ENCODE results near the gene KCNMB2.

The KCNMB2 gene

GRCh38 chr3:178806651-178807050, 270.4 kb downstream of the KCNMB2 start:
- Histone ChIP-seq H3K27me3 (ENCODE audit: low read depth, low read length) (no peaks in the 10 kb centered on the region), H3K79me2 (ENCODE audit: low read length) (no peaks in the 10 kb centered on the region), H3K27ac (ENCODE audit: low read length) (no peak overlapping the region), H3K4me3 (ENCODE audit: low read length) (no peak overlapping the region), H3K4me1 (ENCODE audit: low read length) (no peaks in the 10 kb centered on the region), H3K36me3 (replicated peaks; ENCODE audit: low read depth, low read length) (no peaks in the 10 kb centered on the region), H3K9me3 (ENCODE audit: insufficient read depth, low read length) (no peaks in the 10 kb centered on the region), H2AFZ (ENCODE audit: low read depth, low read length) (no peak overlapping the region), H3K4me2 (ENCODE audit: low read length) (no peak overlapping the region), H4K20me1 (ENCODE audit: insufficient read depth, low read length) (no peaks in the 10 kb centered on the region), H3K9ac (ENCODE audit: low read length) (no peak overlapping the region)
- TF ChIP-seq EZH2phosphoT487 (IDR thresholded peaks at IDR 0.05; ENCODE audit: low read depth) (no peak), CTCF (IDR thresholded peaks at IDR 0.05; ENCODE audit: low read depth, low read length) (no peak)

- no peak overlapping the region for H3K4me3 ChIP-seq (ENCODE audit: low read length)
- no peak overlapping the region for H3K9ac ChIP-seq (ENCODE audit: low read length)
- no peak overlapping the region for H3K27ac ChIP-seq (ENCODE audit: low read length)
Observed at GRCh38 chr3:178807694-178808093, 271.5 kb downstream of the KCNMB2 start.

GRCh38 chr3:178808748-178809147, 272.5 kb downstream of the KCNMB2 start:
- H3K79me2 ChIP-seq (ENCODE audit: low read length), result no peaks in the 10 kb centered on the region
- no peaks in the 10 kb centered on the region for H4K20me1 ChIP-seq (ENCODE audit: insufficient read depth, low read length)
- no peak overlapping the region for H3K4me3 ChIP-seq (ENCODE audit: low read length)
- no peak overlapping the region for H3K4me2 ChIP-seq (ENCODE audit: low read length)
- no peaks in the 10 kb centered on the region for H3K9me3 ChIP-seq (ENCODE audit: insufficient read depth, low read length)
- no peak overlapping the region for H2AFZ ChIP-seq (ENCODE audit: low read depth, low read length)
- H3K4me1 ChIP-seq (ENCODE audit: low read length), result no peaks in the 10 kb centered on the region
- no peaks in the 10 kb centered on the region for H3K27me3 ChIP-seq (ENCODE audit: low read depth, low read length)
- no peak overlapping the region for H3K9ac ChIP-seq (ENCODE audit: low read length)
- no peak for TF ChIP-seq CTCF (IDR thresholded peaks at IDR 0.05; ENCODE audit: low read depth, low read length)
- TF ChIP-seq EZH2phosphoT487 (IDR thresholded peaks at IDR 0.05; ENCODE audit: low read depth), result no peak
- no peaks in the 10 kb centered on the region for H3K36me3 ChIP-seq (replicated peaks; ENCODE audit: low read depth, low read length)
- H3K27ac ChIP-seq (ENCODE audit: low read length), result no peak overlapping the region

More at GRCh38 chr3:178807694-178808093, 271.5 kb downstream of the KCNMB2 start:
- H3K27me3 ChIP-seq (ENCODE audit: low read depth, low read length), result no peaks in the 10 kb centered on the region
- TF ChIP-seq CTCF (IDR thresholded peaks at IDR 0.05; ENCODE audit: low read depth, low read length), result no peak
- no peak for TF ChIP-seq EZH2phosphoT487 (IDR thresholded peaks at IDR 0.05; ENCODE audit: low read depth)
- no peaks in the 10 kb centered on the region for H4K20me1 ChIP-seq (ENCODE audit: insufficient read depth, low read length)
- H3K9me3 ChIP-seq (ENCODE audit: insufficient read depth, low read length), result no peaks in the 10 kb centered on the region
- no peak overlapping the region for H2AFZ ChIP-seq (ENCODE audit: low read depth, low read length)
- no peaks in the 10 kb centered on the region for H3K36me3 ChIP-seq (replicated peaks; ENCODE audit: low read depth, low read length)
- H3K79me2 ChIP-seq (ENCODE audit: low read length), result no peaks in the 10 kb centered on the region
- H3K4me2 ChIP-seq (ENCODE audit: low read length), result no peak overlapping the region
- H3K4me1 ChIP-seq (ENCODE audit: low read length), result no peaks in the 10 kb centered on the region

GRCh38 chr3:178810181-178810580, 273.9 kb downstream of the KCNMB2 start:
- Histone ChIP-seq H3K36me3 (replicated peaks; ENCODE audit: low read depth, low read length) (no peaks in the 10 kb centered on the region), H2AFZ (ENCODE audit: low read depth, low read length) (no peak overlapping the region), H3K27ac (ENCODE audit: low read length) (no peak overlapping the region), H3K9me3 (ENCODE audit: insufficient read depth, low read length) (no peaks in the 10 kb centered on the region), H3K4me3 (ENCODE audit: low read length) (no peak overlapping the region), H3K4me1 (ENCODE audit: low read length) (no peaks in the 10 kb centered on the region), H3K4me2 (ENCODE audit: low read length) (no peak overlapping the region), H4K20me1 (ENCODE audit: insufficient read depth, low read length) (no peaks in the 10 kb centered on the region), H3K27me3 (ENCODE audit: low read depth, low read length) (no peaks in the 10 kb centered on the region), H3K9ac (ENCODE audit: low read length) (no peak overlapping the region), H3K79me2 (ENCODE audit: low read length) (no peaks in the 10 kb centered on the region)
- TF ChIP-seq CTCF (IDR thresholded peaks at IDR 0.05; ENCODE audit: low read depth, low read length) (no peak), EZH2phosphoT487 (IDR thresholded peaks at IDR 0.05; ENCODE audit: low read depth) (no peak)

Data from OCI-LY3 (cell line).